Activated naive CD4-positive, alpha-beta T cell (primary cell): ENCODE results near the gene FBLN2.

Source experiments
- DNase-seq, 4 experiments: peaks; one replicate each; lab custom pipeline; 2025; lab: John Stamatoyannopoulos, UW

The FBLN2 gene

GRCh38 chr3:13567684-13568514 lies 19.0 kb downstream of the FBLN2 start:
- DNase-seq, result no peak

GRCh38 chr3:13568515-13569028 lies 19.6 kb downstream of the FBLN2 start:
- no peak for DNase-seq

DNA sequence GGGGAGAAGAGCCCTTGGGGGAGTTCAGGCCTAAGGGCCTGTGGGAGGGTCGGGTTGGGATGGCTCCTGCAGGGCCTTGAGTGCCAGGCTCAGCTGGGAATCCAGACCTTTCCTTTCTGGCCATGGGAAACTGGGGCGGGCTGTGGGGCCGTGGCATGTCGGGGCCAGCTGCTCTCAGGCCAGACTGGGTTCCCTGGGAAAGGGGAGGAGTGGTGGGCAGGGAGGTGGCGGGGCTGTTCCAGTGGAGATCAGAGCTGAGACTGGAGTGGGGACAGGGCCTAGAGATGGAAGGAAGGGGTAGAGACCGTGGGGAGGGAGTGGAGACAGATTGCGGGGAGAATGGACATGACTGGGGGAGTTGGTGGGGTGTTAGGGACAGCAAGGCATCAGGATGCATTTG lies 20.3 kb downstream of the FBLN2 start:
- DNase-seq, result no peak

- DNase-seq, result no peak
These were observed 20.9 kb downstream of the FBLN2 start for GRCh38 chr3:13569641-13570390.

- no peak for DNase-seq
These were observed 21.7 kb downstream of the FBLN2 start for GRCh38 chr3:13570391-13571194.

DNA sequence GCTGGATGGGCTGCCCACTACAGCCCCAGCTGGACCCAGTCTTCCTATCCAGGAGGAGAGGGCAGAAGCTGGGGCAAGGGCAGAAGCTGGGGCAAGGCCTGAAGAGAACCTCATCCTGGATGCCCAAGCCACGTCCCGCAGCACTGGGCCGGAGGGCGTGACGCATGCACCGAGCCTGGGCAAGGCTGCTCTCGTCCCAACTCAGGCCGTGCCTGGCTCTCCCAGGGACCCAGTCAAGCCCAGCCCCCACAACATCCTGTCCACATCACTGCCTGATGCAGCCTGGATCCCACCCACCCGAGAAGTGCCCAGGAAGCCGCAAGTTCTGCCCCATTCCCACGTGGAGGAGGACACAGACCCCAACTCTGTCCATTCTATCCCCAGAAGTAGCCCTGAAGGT lies 22.3 kb downstream of the FBLN2 start:
- no peak for DNase-seq

DNA sequence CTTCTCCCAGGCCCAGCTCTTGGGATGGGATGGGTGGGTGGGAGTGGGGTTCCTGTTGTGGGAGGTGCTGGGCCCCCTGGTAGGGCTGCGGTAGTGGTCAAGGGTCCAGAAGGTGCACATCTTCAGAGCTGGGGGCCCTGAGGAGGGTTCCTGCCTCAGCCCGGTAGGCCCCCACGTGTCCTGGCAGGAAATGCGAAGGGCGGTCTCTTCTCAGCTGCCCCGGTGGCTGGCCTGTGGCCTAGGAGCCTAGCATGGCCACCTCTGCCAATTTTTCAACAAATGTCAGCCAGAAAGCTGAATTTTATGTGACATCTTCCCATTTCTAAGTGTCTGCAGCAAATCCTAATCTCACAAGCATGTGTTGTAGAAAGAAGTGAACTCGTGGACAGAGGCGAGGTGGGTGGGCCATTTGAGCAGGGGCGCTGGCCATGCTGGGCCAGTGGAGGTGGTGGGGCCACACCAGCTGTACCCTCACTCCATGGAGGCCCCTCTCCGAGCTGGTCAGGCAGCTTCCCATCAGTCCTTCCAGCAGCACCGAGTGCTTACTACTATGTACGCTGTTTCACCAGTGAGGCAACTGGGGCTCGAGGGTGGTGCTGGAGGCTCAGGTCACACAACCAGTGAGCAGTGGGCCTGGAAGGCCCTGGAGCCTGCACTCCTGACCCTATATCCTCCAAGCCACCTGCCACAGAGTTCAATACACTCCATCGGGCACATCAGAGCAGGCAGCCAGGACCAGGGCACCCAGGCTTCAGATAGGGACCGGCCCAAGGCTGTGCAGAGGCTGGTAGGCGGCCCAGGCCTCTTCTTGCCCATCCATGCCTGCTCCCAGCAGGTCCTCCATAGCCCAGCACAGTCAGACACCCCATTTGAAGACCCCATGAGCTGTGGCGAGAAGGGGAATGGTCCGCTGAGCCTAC lies 23.2 kb downstream of the FBLN2 start:
- DNase-seq, result no peak

DNA sequence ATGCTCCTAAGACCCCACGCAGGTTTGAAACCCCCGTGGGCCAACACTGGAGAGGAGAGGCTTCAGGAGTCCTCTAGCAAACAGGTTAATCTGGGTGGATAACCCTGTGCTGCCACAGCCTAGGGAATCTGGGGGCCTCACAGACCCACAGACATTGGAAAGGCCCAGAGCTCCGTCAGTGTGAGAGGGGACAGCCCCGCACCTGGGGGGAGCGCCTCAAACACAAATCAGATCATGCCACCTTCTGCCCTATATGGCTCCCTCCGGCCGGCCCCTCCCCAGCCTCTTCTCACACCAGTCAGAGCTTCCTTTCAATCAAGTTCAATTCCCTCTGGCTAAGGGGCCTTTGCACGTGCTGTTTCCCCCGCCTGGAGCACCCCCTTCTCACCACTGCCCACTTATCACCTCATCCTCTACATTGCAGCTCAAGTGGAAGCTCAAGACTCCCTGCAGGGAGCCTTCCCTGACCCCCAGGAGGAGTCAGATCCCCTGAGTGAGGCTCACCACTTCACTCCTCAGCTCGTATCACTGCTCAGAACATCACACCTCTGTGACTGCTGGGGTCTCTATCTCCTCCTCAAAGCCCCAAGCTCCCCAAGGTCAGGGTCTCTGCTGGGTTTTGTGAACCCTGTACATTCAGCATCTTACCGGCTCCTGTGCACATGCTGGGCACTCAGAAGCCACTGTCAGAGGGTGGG lies 24.1 kb downstream of the FBLN2 start:
- no peak for DNase-seq

DNA sequence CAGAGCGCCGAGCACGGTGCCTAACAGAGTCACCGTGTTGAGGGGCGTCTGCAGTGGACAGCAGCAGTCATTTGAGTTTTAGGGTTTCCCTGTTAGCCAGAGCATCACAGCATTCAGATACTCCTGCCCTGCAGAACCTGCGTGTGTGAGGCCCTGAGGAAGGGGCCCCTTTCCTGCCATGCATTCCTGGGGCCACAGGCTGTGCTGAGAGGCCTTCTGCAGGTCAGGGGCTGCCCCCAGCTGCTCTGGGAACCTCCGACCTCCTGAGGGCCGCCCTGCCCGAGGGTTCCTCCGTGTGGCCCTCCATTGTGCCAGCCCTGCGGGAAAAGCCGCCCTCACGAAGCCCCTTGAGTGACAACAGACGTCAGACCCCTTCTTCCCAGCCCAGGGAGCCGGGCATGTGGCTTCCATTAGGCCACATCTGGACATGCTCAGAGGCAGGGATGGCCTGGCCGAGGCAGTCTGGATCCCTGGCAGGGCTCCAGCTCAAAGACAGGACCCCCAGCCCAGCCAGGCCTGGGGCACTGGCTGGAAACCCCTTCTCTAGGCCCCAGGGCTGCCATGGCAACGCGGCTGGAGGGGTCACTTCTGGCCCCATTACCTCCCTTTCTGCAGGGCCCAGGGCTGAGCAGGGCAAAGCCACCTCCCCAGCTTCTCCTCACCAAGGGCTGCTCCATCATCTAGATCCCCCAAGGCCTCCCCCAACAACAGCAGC lies 25.3 kb downstream of the FBLN2 start:
- DNase-seq, result no peak

DNA sequence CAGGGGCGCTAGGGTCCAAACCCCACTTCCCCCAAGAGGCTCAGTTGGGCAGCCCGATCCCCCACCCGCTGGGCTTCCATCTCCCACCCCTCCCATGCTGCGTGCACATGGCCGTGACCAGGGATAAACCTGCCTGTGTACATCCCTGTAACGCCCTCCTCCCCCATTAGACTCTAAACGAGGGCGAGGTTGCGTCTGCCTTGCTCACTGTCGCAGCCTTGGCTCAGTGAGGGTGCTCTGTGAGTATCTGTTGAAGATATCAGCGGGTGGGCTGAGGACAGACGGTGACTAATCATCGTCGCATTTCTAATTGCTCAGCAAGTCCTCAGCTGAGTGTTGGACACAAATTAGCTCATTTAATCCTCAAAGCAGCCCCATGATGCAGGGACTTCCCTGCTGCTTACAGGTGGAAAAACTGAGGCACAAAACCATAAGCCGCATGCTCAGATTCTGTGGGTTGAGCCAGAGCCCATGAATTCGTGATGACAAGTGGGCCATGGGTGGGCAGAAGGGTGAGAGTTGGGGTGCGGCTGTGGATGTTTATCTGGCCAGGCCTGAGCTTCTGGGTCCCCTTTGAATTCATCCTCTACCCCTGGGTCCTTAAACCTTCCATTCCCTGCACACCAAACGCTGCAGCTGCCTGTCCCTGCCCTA lies 26.0 kb downstream of the FBLN2 start:
- DNase-seq, result no peak

- DNase-seq, result no peak
These were observed 26.6 kb downstream of the FBLN2 start for GRCh38 chr3:13575459-13576061.

DNA sequence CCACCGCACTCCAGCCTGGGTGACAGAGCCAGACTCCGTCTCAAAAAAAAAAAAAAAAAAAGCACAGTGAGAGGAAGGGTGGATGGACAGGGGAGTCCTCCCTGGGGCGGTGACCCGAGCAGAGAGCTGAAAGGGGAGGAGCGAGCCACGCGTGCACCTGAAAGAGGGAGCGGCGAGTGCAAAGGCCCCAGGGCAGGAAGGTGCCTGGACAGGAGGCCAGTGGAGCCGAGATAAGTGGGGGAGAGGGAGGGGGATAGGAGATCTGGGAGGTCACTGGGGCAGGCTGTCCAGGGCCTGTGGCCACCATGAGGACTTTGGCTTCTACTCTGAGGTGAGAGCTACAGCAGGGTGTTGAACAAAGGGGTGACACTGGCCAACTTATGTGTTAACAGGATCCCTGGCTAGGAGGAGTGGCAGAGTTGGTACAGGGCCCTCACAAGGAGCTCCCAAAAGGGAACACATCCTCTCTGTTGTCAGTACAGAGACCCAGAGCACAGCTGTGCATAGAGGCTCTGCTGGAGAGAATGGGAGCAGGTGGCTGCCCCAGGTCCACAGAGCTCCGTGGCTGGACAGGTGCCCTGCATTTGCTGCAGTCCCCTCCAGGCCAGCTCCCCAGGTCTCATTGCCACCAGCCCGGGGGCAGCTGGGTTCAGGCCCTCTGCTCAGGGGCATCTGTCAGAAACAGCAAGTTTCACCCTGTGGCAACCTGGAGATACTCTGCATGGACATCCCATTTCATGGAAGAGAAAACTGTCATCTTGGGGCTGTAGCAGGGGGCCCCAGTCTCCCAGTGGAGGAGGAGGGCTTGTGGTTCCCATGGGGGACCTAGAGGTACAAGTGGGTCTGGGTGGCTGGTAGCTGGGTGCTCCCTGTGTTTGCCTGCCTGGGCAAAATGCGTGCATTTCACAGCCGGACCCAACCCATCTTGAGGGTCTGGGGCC lies 28.5 kb downstream of the FBLN2 start:
- no peak for DNase-seq

DNA sequence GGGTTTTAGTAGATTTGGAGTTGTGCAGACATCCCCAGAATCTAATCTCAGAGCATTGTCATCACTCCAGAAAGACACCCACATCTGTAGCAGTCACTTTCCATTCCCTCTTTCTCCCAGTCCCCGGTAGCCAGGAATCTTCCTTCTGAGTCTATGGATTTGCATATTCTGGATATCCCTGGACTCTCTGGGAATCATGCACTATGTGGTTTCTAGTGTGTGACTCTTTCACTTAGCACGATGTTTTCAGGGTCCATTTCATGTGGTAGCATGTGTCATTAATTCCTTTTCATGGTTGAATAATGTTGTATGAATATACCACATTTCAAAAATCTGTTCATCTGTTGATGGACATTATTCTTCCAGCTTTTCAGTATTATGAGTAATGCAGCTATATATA lies 29.3 kb downstream of the FBLN2 start:
- no peak for DNase-seq

DNA sequence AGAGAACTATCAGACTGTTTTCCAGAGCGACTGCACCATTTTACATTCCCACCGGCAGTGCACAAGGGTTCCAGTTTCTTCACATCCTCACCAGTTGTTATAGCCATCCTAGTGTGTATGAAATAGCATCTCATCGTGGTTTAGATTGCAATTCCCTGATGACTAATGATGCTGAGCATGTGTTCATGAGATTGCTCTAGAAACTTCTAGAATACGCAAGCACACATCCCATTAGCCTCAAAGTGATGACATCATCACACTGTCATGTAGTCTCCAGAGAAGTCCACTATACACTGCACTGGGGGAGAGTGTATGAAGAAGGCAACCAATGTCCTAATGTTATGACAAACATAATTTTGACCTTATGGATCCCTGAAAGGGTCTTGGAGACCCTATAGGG lies 30.1 kb downstream of the FBLN2 start:
- no peak for DNase-seq

- no peak for DNase-seq
These were observed 31.5 kb downstream of the FBLN2 start for GRCh38 chr3:13580256-13581023.

- no peak for DNase-seq
These were observed 32.8 kb downstream of the FBLN2 start for GRCh38 chr3:13581485-13582365.
